VCaP (cell line): ENCODE measurements around the gene ACOT8.

Experiments used
- H3K27ac ChIP-seq: fragments of 450-650 bp; 2 replicates; pipeline ENCODE4 v1.5.1; 2017
- TF ChIP-seq, protein P1 (sequence below): fragments of 450-650 bp; conservative IDR thresholded peaks from 2 replicates; pipeline ENCODE4 v1.5.1; 2017; ENCODE audit warnings: mild to moderate bottlenecking, moderate library complexity

The ACOT8 gene

DNA sequence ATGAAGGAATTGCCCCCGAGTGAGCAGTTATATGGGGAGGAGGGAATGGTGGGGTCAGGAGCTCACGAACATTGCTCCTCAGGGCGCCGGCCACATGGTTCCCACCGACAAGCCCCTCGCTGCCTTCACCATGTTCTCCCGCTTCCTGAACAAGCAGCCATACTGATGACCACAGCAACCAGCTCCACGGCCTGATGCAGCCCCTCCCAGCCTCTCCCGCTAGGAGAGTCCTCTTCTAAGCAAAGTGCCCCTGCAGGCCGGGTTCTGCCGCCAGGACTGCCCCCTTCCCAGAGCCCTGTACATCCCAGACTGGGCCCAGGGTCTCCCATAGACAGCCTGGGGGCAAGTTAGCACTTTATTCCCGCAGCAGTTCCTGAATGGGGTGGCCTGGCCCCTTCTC is 41.1 kb upstream of the ACOT8 start:
- TF ChIP-seq, protein P1, sequence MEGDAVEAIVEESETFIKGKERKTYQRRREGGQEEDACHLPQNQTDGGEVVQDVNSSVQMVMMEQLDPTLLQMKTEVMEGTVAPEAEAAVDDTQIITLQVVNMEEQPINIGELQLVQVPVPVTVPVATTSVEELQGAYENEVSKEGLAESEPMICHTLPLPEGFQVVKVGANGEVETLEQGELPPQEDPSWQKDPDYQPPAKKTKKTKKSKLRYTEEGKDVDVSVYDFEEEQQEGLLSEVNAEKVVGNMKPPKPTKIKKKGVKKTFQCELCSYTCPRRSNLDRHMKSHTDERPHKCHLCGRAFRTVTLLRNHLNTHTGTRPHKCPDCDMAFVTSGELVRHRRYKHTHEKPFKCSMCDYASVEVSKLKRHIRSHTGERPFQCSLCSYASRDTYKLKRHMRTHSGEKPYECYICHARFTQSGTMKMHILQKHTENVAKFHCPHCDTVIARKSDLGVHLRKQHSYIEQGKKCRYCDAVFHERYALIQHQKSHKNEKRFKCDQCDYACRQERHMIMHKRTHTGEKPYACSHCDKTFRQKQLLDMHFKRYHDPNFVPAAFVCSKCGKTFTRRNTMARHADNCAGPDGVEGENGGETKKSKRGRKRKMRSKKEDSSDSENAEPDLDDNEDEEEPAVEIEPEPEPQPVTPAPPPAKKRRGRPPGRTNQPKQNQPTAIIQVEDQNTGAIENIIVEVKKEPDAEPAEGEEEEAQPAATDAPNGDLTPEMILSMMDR = no peak
- H3K27ac ChIP-seq = no peak overlapping the region

DNA sequence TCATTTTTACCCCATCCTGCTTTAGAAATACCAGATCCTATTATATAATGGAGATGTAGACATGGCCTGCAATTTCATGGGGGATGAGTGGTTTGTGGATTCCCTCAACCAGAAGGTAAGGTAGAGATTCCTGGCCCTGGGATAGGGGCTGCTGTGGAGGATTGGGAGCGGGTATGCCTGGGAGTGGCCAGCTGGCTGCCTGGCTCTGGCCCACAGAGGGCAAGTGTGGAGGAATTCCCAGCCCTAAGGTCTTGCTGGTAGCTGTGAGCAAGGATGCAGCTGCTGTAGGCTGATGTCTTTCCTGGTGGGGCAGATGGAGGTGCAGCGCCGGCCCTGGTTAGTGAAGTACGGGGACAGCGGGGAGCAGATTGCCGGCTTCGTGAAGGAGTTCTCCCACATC is 40.5 kb upstream of the ACOT8 start:
- TF ChIP-seq, protein P1 = no peak

DNA sequence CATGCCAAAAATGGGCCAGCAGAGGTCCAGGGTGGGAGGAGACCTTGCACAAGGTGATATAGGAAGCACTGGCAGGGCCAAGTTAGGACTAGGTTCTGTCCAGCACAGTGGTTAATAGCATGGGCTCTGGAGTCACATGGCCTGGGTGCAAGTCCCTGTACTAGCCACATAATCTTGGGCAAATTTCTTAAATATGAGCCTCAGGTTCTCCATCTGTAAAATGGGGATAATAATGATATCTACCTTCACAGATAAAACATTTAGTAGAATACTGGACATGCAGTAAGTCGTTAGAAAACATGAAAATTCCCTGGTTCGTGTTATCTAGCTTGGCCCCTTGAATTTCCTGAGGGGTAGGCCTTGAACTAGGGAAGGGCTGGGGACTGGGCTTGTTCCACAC is 40.1 kb upstream of the ACOT8 start:
- TF ChIP-seq, protein P1 = no peak
- no peak overlapping the region for H3K27ac ChIP-seq

More for the DNA sequence above, 40.5 kb upstream of the ACOT8 start:
- no peak overlapping the region for H3K27ac ChIP-seq

DNA sequence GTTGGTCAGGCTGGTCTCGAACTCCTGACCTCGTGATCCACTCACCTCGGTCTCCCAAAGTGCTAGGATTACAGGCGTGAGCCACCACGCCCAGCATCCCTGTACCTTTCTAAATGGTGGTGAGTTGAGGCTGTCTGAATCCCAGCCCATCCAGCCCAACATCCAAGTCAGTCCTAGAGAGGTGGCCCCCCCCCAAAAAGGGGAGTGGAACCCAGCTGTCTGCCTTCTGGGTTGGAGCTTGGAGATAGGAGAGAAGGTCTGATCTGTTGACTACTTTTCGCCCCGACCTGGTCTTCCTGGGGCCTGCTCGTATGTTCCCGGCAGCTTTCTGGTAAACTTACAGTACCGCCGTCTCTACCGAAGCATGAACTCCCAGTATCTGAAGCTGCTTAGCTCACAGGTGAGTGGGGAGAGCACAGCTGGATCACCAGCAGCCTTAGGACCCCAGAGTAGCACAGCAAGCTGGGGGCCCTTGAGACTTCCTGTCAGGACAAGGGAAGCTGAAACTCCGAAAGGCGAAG is 39.5 kb upstream of the ACOT8 start:
- H3K27ac ChIP-seq = no peak overlapping the region
- TF ChIP-seq, protein P1 = no peak

DNA sequence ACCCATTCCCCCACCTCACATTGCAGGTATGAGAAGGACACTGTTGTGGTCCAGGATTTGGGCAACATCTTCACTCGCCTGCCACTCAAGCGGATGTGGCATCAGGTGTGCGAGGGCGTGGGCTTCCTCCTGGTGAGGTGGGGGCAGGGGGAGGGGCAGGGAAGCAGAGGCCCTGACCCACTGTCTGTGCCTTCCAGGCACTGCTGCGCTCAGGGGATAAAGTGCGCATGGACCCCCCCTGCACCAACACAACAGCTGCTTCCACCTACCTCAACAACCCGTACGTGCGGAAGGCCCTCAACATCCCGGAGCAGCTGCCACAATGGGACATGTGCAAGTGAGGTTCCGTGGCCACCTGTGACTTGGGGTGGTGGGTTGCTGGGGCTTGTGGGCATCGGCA is 37.6 kb upstream of the ACOT8 start:
- TF ChIP-seq, protein P1 = no peak

DNA sequence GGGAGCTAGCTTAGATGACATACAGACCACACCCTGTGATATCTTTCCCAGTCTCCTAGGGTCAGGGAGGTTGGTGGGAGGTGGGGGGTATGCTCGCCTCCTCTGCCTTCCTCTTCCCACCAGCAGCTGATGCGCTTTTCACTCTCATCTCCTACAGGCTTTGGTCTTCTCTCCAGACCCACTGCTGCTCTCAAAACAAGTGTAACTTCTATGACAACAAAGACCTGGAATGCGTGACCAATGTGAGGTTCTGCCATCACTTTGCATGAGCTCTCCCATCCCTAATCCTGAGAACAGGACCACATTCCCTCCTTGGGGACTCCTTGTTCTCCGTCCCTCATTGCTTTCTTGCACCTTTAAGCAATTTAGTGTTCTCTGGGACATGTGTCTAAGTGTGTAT is 36.6 kb upstream of the ACOT8 start:
- H3K27ac ChIP-seq = no peak overlapping the region
- TF ChIP-seq, protein P1 = no peak

More for the DNA sequence above, 37.6 kb upstream of the ACOT8 start:
- no peak overlapping the region for H3K27ac ChIP-seq

DNA sequence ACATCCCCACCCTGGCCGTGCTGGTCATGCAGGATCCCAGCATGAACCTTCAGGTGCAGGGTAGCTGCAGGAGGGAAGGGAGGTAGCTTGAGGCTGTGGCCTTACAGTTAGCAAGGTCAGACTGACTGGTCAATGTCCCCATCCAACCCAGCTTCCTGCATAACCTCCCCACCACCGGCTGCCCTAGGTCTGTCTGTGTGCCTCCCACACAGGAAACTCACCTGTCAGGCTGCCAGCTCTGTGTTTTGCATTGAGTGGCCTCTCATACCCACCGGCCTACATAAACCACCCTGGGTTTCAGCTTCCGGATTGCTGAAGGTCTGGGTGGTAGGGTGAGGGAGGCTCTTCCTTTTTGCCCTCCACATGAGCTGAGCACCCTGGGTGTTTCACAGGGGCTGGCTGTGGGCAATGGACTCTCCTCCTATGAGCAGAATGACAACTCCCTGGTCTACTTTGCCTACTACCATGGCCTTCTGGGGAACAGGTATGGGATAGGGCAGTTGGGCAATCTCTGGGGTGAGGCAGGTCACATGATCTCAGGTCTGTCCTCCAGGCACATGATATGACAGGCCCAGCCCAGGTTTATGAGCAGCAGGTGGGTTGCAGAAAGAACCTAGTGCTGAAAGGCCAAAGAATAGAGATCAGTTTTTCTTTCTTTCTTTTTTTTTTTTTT is 35.8 kb upstream of the ACOT8 start:
- H3K27ac ChIP-seq = no peak overlapping the region
- TF ChIP-seq, protein P1 = no peak
